Memory B cell (primary cell): Measurements from ENCODE around the gene KCNQ4.

Experiments used
- ATAC-seq: fragments of 150-1000 bp; cut with Tn5 transposase; 2 replicates; pipeline ENCODE4 v1.10.0; 2021; ENCODE audit warnings: low read depth, mild to moderate bottlenecking, moderate library complexity
- DNase-seq, 2 donors: peaks; one replicate each; pipeline ENCODE4 v3.0.0; 2022; ENCODE audit warnings: low spot score in 2 of 2
- H3K27ac Mint-ChIP-seq: one replicate; pipeline ENCODE4 v1.8.0; 2022; ENCODE audit warnings: mild to moderate bottlenecking, moderate library complexity, mixed read lengths
- H3K27me3 Mint-ChIP-seq: one replicate; pipeline ENCODE4 v1.8.0; 2022; ENCODE audit warnings: mixed read lengths
- H3K36me3 Mint-ChIP-seq: one replicate; pipeline ENCODE4 v1.8.0; 2022; ENCODE audit warnings: mild to moderate bottlenecking, mixed read lengths
- H3K4me1 Mint-ChIP-seq: one replicate; pipeline ENCODE4 v1.8.0; 2022; ENCODE audit warnings: mixed read lengths
- H3K4me3 Mint-ChIP-seq: one replicate; pipeline ENCODE4 v1.8.0; 2022; ENCODE audit warnings: mild to moderate bottlenecking, moderate library complexity, mixed read lengths
- H3K9me3 Mint-ChIP-seq: one replicate; pipeline ENCODE4 v1.8.0; 2022; ENCODE audit warnings: mixed read lengths

KCNQ4 gene

DNA sequence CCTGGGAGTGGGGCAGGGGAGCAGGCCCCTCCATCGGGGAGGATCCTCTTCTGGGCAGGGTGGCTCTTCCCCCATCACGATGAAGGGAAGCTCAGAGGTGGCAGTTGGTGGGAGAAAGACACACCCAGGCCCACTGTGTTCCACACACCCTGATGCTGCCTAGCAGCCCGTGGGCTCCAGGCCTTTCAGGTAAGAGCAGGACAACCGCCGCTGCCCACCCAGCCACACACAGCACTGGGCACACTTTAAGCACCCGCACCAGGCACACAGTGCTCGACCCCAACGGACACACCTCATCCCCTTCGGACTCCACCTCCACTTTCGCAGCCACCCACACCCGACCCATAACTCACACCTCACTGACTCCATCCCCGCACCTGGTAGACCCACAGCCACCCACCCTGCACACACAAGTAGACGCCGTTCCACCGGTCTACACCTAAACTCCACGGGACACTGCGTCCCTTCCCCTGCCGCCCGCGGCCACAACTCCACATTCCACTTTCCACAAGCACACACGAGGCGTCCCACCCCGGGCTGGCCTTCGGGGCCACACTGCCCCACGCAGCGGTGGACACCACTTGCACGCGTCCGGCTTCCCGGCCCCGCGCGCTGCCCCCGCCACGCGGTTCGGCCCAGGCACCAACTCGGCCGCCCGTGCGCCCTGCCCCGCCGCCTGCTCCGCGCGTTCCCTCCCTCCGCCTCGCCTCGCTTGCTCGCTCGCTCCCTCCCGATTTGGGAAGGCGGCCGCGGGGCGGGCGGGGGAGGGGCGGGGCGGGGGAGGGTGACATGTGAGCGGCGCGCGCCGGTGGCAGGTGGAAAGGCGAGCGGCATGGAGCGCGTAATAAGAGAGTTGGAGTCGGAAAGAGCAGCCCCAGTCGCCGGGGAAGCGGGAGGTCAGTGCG, at the start of gene KCNQ4:
Gene KCNQ4 (plus strand): TSS at position 787 of the 905 bp plus-strand sequence. CDS start 307 bp downstream, outside the sequence.
- H3K27me3 Mint-ChIP-seq: peaks cover 20% of the 10 kb centered on the region
- H3K27ac Mint-ChIP-seq: peak within 1 kb of the TSS; percentile 19
- ATAC-seq: peak; percentile 75
- H3K36me3 Mint-ChIP-seq: peaks cover 3% of the 10 kb centered on the region
- peak within 1 kb of the TSS; percentile 83 for H3K4me3 Mint-ChIP-seq
- peak in 1 of 2 donors; percentile 27 for DNase-seq
- H3K9me3 Mint-ChIP-seq: no peaks in the 10 kb centered on the region
- H3K4me1 Mint-ChIP-seq: peaks cover 11% of the 10 kb centered on the region

DNA sequence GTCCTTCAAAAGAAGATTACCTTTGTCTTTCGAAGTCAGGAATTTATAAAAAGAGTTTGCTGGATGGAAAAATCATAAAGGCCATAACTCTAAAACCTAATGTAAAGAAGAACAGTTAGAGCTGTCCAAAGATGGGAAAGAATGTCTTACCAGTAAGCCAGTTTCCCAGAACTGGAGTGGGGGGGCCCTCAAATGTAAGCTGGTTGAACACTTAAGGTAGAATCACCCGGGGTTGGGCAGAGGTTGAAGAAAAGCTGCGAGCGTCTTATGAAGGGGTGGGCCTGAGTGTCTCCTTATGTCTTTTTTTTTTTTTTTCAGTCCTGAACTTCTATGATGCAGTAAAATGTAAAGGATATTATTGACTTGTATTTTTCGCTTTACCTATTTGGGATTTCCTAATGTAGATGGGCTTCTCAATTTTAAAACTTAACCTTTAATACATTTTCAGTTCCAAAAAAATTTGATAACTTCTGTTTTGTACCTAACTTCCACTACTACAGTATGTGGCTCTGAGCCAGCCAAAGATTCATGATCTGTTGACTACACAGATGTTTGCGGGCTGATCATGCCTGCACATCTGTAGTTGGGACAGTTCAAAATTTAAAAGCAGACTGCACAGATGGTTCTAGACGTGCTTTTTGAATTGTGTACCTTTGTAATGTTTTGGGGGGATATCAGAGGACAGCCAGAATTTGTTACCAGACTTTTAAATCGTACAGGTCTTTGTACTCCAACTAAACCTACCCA, 48.5 kb upstream of the KCNQ4 start:
- Mint-ChIP-seq H3K27ac (peak overlapping the region; percentile 20), H3K4me3 (no peak overlapping the region), H3K9me3 (no peaks in the 10 kb centered on the region), H3K27me3 (no peaks in the 10 kb centered on the region), H3K36me3 (peaks cover 17% of the 10 kb centered on the region), H3K4me1 (peaks cover 34% of the 10 kb centered on the region)
- DNase-seq (no peak), ATAC-seq (no peak)

GRCh38 chr1:40736085-40736531, 47.5 kb upstream of the KCNQ4 start:
- no peak for DNase-seq
- Mint-ChIP-seq H3K27ac (peak overlapping the region; percentile 14), H3K4me1 (peaks cover 30% of the 10 kb centered on the region), H3K36me3 (peaks cover 17% of the 10 kb centered on the region), H3K4me3 (no peak overlapping the region), H3K9me3 (no peaks in the 10 kb centered on the region), H3K27me3 (no peaks in the 10 kb centered on the region)
- no peak for ATAC-seq

GRCh38 chr1:40738831-40739230, 44.8 kb upstream of the KCNQ4 start:
- Mint-ChIP-seq H3K36me3 (peaks cover 30% of the 10 kb centered on the region), H3K4me1 (peaks cover 29% of the 10 kb centered on the region), H3K27me3 (no peaks in the 10 kb centered on the region), H3K27ac (peak overlapping the region; percentile 60), H3K9me3 (no peaks in the 10 kb centered on the region), H3K4me3 (no peak overlapping the region)
- DNase-seq: no peak
- no peak for ATAC-seq

DNA sequence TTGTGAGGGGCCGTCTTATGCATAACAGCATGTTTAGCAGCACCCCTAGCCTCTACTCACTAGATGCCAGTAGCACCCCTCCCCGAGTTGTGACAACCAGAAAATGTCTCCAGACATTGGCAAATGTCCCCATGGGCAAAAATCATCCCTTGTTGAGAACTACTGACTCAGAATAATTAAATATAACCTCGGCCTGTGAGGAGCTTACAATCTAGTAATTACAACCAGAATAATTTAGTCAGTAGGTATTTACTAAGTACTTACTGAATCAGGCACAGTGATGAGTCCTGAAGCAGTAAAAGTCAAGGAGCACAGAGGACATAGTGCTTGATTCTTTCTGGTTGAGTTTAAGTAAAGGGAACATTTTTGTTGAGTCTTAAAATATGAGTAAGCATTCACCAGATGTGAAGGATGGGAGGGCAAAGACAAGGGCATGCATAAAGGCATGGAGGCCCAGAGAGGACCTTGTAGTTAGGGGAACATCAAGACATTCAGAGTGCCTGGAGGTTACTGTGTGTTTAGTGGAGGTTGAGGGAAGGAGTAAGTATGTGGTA, 44.1 kb upstream of the KCNQ4 start:
- Mint-ChIP-seq H3K27ac (peak overlapping the region; percentile 60), H3K4me1 (peaks cover 29% of the 10 kb centered on the region), H3K27me3 (no peaks in the 10 kb centered on the region), H3K4me3 (no peak overlapping the region), H3K9me3 (no peaks in the 10 kb centered on the region), H3K36me3 (peaks cover 30% of the 10 kb centered on the region)
- no peak for DNase-seq
- no peak for ATAC-seq

GRCh38 chr1:40740039-40740996, 43.3 kb upstream of the KCNQ4 start:
- no peak for ATAC-seq
- DNase-seq: no peak
- Mint-ChIP-seq H3K9me3 (no peaks in the 10 kb centered on the region), H3K27ac (peak overlapping the region; percentile 60), H3K4me3 (no peak overlapping the region), H3K36me3 (peaks cover 30% of the 10 kb centered on the region), H3K4me1 (peaks cover 26% of the 10 kb centered on the region), H3K27me3 (no peaks in the 10 kb centered on the region)

GRCh38 chr1:40740997-40741736, 42.4 kb upstream of the KCNQ4 start:
- H3K27me3 Mint-ChIP-seq: no peaks in the 10 kb centered on the region
- H3K36me3 Mint-ChIP-seq: peaks cover 34% of the 10 kb centered on the region
- H3K4me3 Mint-ChIP-seq: no peak overlapping the region

DNA sequence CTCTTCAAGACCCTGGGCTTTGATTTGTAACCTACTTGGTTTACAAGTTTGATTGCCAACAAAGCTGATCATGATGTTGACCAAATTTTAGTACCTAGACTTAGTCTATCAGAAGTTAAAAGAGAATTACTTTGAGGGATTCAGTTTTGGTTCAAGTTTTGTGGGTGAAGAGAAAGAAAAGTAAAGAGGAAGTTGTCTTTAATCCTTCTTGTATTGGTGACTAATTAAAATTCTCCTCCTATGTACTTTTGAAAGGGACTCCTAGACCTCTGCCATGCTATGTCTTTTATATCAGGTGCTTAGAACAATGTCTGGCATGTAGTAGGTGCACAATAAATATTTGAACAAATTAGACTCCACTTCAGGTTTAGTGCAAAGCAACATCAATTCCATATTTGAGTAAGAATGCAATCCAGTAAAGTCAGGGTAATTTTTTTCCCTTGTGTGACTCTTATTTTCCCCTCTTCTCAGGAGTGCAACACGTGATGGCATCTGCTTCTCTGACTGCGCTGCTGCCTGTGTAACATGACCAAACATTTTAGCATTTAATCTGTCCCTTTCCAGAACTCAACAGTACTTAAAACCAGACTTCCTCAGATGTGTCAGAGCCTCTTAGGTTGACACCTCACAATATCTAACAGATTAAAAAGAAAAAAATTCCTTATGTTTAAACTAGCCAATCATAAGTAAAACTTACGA, 41.1 kb upstream of the KCNQ4 start:
- no peaks in the 10 kb centered on the region for H3K27me3 Mint-ChIP-seq
- ATAC-seq (no peak), DNase-seq (no peak)
- H3K27ac Mint-ChIP-seq: peak overlapping the region; percentile 78
- peaks cover 25% of the 10 kb centered on the region for H3K4me1 Mint-ChIP-seq
- H3K9me3 Mint-ChIP-seq: no peaks in the 10 kb centered on the region
- H3K36me3 Mint-ChIP-seq: peaks cover 43% of the 10 kb centered on the region
- peak overlapping the region; percentile 0 for H3K4me3 Mint-ChIP-seq

More at GRCh38 chr1:40740997-40741736, 42.4 kb upstream of the KCNQ4 start:
- ATAC-seq (no peak), DNase-seq (no peak)
- Mint-ChIP-seq H3K27ac (no peak overlapping the region), H3K4me1 (peaks cover 24% of the 10 kb centered on the region), H3K9me3 (no peaks in the 10 kb centered on the region)

DNA sequence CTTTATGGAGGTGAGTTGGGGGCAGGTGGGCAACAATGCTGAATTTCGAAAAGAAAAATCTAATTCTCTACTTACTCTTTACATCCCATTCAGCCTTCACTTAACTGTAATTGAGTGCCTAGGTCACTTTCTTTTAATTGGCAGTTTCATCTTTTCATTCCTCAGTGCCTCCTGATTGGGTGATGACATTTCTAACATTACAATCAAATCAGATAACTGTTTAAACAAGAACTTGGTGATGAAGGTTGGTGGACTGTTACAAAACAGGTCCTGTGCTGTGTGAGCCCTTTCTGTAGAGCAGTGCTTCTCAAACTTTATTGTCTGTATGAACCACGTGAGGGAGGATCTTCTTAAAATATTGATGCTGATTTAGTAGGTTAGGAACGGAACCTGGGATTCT, 40.1 kb upstream of the KCNQ4 start:
- no peaks in the 10 kb centered on the region for H3K27me3 Mint-ChIP-seq
- no peak overlapping the region for H3K27ac Mint-ChIP-seq
- peaks cover 24% of the 10 kb centered on the region for H3K4me1 Mint-ChIP-seq
- DNase-seq: no peak
- no peaks in the 10 kb centered on the region for H3K9me3 Mint-ChIP-seq
- H3K4me3 Mint-ChIP-seq: no peak overlapping the region
- no peak for ATAC-seq
- H3K36me3 Mint-ChIP-seq: peaks cover 43% of the 10 kb centered on the region

- no peaks in the 10 kb centered on the region for H3K9me3 Mint-ChIP-seq
- H3K27ac Mint-ChIP-seq: no peak overlapping the region
- no peak overlapping the region for H3K4me3 Mint-ChIP-seq
- H3K27me3 Mint-ChIP-seq: no peaks in the 10 kb centered on the region
- H3K4me1 Mint-ChIP-seq: peaks cover 22% of the 10 kb centered on the region
- H3K36me3 Mint-ChIP-seq: peaks cover 42% of the 10 kb centered on the region
- DNase-seq: no peak
- no peak for ATAC-seq
Observed at GRCh38 chr1:40743860-40744259, 39.7 kb upstream of the KCNQ4 start.

DNA sequence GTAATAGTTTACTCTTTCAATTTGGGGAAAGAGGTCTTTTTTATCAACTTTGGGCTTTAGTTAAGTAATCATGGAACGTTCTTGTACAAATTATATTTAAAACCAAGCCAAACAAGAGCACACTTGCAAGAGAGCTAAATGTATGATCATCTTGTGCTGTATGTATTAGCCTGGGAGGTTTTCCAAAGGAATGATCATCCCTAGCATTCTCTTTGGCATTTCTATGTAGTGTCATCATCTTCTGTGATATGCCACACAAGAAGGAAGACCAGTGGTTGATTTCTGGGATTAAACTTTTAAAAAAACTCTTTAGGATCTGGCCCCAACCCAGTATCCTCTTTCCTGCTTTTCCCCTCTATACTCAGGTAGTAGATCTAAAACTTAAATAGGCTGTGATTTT, 38.4 kb upstream of the KCNQ4 start:
- ATAC-seq: no peak
- H3K36me3 Mint-ChIP-seq: peaks cover 38% of the 10 kb centered on the region
- DNase-seq: no peak
- H3K9me3 Mint-ChIP-seq: no peaks in the 10 kb centered on the region
- H3K27ac Mint-ChIP-seq: peak overlapping the region; percentile 5
- peaks cover 18% of the 10 kb centered on the region for H3K4me1 Mint-ChIP-seq
- H3K27me3 Mint-ChIP-seq: no peaks in the 10 kb centered on the region
- H3K4me3 Mint-ChIP-seq: no peak overlapping the region

- Mint-ChIP-seq H3K27ac (peak overlapping the region; percentile 45), H3K36me3 (peaks cover 33% of the 10 kb centered on the region), H3K9me3 (no peaks in the 10 kb centered on the region), H3K4me1 (peaks cover 15% of the 10 kb centered on the region), H3K4me3 (no peak overlapping the region), H3K27me3 (no peaks in the 10 kb centered on the region)
- no peak for ATAC-seq
- no peak for DNase-seq
Observed at GRCh38 chr1:40746344-40747090, 37.1 kb upstream of the KCNQ4 start.
